Fibroblast of mammary gland (primary cell): ENCODE data around the gene TTYH3.

Experiments
- DNase-seq: peaks from one replicate; pipeline ENCODE4 v3.0.0-alpha.2; 2010; ENCODE audit warnings: low read depth
- H3K4me3 ChIP-seq: 2 replicates; pipeline ENCODE4 v1.5.1; 2011; ENCODE audit warnings: low read depth, mild to moderate bottlenecking, low read length, moderate library complexity; ENCODE audit not compliant: control insufficient read depth
- CTCF ChIP-seq: conservative IDR thresholded peaks from 2 replicates; pipeline ENCODE4 v1.5.1; 2011; ENCODE audit warnings: low read depth, low read length, inconsistent platforms; ENCODE audit not compliant: control insufficient read depth, insufficient read depth

Gene TTYH3

GRCh38 chr7:2603044-2603965 is 28.5 kb upstream of the TTYH3 start:
- DNase-seq: no peak
- H3K4me3 ChIP-seq: no peak overlapping the region
- no peak for TF ChIP-seq CTCF

DNA sequence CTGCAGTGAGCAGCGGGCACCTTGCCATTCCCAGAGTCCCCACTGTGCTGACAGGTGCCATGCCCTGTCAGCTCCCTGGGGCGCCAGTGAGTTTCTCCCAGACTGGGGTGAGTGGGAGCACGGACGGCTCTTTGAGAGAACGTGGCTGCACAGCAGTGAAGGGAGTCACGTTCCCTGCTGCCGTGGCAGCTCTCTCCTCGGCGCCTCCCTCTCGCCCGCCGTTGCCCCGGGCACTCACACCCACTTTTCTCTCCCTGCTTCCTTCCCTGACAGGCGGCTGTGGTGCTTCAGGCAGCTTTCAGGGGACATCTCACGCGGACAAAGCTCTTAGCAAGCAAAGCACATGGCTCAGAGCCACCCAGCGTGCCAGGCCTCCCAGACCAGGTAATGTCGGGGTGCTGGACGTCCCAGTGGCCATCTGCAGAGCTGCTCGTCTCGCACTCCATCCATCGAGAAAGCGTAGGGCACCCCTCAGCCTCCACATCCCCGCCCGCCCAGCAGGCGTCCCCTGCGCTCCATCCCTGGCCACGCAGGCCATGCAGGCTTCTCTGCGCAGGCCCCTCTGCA is 27.1 kb upstream of the TTYH3 start:
- no peak for DNase-seq
- H3K4me3 ChIP-seq: no peak overlapping the region
- no peak for TF ChIP-seq CTCF

DNA sequence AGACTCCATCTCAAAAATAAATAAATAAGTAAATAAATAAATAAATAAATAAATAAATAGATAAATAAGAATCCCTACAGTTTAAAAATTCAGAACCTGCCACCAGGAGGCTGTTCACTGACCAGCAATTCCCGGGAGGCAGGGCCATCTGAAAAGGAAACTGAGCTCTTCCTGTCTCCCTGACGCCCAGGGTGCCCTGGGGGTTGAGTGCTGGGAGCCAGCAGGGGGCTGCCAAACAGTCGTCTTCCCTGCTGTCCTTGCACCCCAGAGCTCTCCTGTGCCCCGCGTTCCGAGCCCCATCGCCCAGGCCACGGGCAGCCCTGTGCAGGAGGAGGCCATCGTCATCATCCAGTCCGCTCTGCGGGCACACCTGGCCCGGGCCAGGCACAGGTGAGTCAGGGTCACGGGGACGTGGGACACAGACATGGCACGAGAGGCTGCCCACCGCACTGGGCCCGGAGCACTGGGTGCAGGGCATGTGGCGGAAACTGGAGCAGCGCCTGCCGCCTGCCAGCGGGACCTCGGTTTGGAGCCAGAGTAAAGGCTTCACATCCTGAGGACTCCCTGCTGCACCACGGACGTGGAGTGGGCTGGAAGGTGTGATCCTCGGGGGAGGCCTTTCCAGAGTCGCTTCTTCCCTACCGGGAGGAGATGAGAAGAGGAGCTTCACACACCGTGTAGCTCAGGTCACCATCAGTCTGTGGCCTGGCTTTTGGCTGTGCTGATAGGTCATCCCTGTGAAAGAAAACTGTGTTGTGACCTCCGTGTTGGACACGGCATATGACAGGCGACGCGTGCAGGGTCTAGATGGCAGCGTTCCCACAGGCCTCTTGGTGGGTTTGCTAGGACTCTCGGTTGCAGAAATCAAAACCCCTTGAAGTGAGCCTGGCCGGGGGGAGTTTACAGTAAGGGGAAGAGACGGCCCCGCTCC is 25.9 kb upstream of the TTYH3 start:
- DNase-seq: no peak
- no peak for TF ChIP-seq CTCF

DNA sequence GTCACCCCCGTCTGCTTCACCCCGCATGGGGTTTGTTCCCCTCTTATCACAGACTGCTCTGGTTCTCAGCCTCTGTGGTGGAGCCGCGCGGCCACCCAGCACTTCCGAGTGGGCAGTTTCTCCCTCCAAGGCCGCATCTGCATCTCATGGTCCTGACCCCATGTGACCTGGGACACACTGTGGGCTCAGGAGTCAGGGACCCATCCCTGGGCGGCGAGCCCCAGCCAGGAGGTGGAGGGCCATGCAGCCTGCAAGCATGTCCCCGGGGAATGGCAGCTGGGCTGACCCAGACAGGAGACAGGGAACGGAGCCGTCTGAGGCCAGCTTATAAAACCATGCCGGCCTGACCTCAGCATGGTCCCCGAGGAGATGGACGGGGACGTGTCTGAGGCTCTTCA is 25.2 kb upstream of the TTYH3 start:
- TF ChIP-seq CTCF: no peak
- no peak for DNase-seq
- no peak overlapping the region for H3K4me3 ChIP-seq

More for the DNA sequence above, 25.9 kb upstream of the TTYH3 start:
- H3K4me3 ChIP-seq: no peak overlapping the region

DNA sequence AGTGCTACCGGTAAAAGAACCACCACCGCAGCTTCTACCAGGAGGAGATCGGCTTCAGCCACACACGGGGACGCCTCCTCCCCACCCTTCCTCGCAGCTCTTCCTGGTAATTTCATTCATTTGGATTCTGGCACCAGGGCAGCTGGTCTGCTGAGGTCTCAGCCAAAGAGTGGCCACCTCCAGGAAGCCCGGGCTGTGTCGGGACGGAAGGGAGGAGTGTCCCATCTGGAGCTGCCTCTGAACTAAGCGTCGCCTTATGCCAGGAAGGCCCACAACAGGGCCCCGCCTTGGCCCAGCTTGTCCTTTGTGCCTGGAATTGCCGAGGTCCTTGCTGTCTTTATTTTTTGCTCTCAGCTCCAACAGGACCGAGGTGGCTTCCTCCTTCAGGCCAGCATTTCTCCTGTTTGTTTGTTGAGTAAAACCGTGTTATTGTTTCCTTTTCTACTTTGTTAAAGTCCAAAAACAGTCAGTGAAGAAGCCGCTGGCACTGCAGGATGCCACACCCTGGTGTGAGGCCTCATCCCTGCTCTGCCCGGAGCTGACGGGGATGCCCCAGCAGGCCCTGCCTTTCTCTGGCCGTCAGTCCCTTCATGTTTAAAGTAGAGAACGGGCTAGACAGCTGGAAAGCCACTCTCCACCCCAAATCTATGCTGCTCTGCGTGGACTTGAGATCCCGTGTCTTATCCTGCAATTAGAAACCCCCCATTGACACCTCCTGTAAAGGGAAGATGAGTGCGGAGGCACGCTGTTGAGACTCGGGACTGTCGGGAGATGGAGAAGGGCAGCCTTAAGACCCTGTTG is 24.5 kb upstream of the TTYH3 start:
- no peak overlapping the region for H3K4me3 ChIP-seq
- TF ChIP-seq CTCF: no peak
- DNase-seq: no peak
